ENCODE data around the gene BRAF.

DNA sequence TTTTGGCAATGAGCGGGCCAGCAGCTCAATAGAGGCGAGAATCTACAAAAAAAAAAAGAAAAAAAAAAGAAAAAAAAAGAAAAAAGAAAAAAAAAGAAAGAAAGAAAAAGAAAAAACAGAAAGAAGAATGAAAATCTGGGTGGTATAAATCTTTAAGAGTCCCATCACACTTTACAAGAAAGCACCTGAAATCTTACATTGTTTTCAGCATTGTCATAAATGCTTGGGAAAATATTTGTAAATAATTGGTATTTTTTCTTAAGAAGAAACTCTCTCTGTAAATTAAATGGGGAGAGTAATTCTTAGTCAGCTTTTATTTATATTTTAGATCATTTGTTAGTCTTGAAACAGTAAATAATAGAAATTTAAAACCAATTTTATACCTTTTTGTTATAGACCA, 190.0 kb downstream of the BRAF start:
- TF ChIP-seq YY1 (tag by site-specific recombination; IDR thresholded peaks at IDR 0.05) (no peak), KLF10 (tag by site-specific recombination; IDR thresholded peaks at IDR 0.05) (no peak), ZNF157 (tag by site-specific recombination; IDR thresholded peaks at IDR 0.05) (no peak), CTCF (tag by site-specific recombination; IDR thresholded peaks at IDR 0.05) (no peak), REPIN1 (tag by site-specific recombination; IDR thresholded peaks at IDR 0.05; ENCODE audit: low read depth) (no peak), PRDM4 (tag by site-specific recombination; IDR thresholded peaks at IDR 0.05) (no peak), ZNF341 (tag by site-specific recombination; IDR thresholded peaks at IDR 0.05; ENCODE audit: low read depth) (no peak), ZFP3 (tag by site-specific recombination; IDR thresholded peaks at IDR 0.05; ENCODE audit: low read depth) (no peak), ZNF398 (tag by site-specific recombination; IDR thresholded peaks at IDR 0.05) (no peak)
- TF ChIP-seq, protein P1, sequence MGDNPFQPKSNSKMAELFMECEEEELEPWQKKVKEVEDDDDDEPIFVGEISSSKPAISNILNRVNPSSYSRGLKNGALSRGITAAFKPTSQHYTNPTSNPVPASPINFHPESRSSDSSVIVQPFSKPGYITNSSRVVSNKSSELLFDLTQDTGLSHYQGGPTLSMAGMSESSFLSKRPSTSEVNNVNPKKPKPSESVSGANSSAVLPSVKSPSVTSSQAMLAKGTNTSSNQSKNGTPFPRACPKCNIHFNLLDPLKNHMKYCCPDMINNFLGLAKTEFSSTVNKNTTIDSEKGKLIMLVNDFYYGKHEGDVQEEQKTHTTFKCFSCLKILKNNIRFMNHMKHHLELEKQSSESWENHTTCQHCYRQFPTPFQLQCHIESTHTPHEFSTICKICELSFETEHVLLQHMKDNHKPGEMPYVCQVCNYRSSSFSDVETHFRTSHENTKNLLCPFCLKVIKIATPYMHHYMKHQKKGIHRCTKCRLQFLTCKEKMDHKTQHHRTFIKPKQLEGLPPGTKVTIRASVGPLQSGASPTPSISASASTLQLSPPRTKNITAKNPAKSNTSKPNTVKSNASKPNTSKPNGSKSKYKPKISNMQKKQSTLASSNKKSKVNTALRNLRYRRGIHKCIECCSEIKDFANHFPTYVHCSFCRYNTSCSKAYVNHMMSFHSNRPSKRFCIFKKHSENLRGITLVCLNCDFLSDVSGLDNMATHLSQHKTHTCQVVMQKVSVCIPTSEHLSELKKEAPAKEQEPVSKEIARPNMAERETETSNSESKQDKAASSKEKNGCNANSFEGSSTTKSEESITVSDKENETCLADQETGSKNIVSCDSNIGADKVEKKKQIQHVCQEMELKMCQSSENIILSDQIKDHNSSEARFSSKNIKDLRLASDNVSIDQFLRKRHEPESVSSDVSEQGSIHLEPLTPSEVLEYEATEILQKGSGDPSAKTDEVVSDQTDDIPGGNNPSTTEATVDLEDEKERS (tag by site-specific recombination; IDR thresholded peaks at IDR 0.05) = no peak
- TF ChIP-seq, protein P2, sequence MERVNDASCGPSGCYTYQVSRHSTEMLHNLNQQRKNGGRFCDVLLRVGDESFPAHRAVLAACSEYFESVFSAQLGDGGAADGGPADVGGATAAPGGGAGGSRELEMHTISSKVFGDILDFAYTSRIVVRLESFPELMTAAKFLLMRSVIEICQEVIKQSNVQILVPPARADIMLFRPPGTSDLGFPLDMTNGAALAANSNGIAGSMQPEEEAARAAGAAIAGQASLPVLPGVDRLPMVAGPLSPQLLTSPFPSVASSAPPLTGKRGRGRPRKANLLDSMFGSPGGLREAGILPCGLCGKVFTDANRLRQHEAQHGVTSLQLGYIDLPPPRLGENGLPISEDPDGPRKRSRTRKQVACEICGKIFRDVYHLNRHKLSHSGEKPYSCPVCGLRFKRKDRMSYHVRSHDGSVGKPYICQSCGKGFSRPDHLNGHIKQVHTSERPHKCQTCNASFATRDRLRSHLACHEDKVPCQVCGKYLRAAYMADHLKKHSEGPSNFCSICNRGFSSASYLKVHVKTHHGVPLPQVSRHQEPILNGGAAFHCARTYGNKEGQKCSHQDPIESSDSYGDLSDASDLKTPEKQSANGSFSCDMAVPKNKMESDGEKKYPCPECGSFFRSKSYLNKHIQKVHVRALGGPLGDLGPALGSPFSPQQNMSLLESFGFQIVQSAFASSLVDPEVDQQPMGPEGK (tag by site-specific recombination; IDR thresholded peaks at IDR 0.05) = no peak

All from HEK293 (cell line).